GM18519 (cell line): ENCODE measurements around the gene EFHC1.
A peak's percentile ranks its signal among the peaks of the same experiment; 100 is the strongest.

Experiments used
- ATAC-seq: cut with Tn5 transposase; IDR thresholded peaks from one replicate; pipeline ENCODE4 v1.9.1; 2021; ENCODE audit warnings: mild to moderate bottlenecking, moderate library complexity; ENCODE audit not compliant: unreplicated experiment, low FRiP score

Gene EFHC1

DNA sequence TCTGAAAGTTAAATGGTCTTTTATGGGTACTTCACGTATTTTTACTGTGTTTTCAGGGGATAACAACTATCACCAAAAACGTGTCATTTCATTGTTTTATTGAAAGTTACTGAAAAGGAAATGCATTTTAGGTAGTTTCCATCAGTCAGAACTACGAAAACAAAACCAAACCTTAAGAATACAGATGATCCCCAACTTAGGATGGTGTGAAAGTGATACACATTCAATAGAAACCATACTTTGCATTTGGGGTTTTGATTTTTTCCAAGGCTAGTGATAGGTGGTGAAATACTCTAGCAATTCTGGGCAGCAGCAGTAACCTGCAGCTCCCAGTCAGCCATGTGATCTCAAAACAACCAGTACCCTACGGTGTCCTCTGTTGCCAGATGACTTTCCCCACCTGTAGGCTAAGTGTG, 25.9 kb upstream of the EFHC1 start:
- peak; percentile 52 for ATAC-seq

DNA sequence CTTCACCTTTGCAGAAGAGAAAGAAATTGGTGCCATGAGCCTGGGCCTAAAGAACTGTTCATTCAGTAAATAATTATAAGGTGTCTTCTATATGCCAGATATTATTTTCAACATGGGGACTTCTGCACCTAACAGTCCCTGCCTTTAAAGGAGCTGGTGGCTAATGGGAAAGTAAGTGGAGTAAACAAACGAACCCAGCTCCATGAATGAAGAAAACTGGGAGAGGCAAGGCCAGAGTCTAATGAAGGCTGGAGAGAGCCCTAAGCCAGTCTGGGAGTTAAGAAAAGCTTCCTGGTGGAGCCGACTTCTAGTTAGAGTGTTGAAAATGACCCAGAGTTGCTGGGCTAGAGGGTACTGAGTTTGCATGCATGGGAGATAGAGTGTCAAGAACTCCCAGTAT, 24.2 kb upstream of the EFHC1 start:
- ATAC-seq = no peak

DNA sequence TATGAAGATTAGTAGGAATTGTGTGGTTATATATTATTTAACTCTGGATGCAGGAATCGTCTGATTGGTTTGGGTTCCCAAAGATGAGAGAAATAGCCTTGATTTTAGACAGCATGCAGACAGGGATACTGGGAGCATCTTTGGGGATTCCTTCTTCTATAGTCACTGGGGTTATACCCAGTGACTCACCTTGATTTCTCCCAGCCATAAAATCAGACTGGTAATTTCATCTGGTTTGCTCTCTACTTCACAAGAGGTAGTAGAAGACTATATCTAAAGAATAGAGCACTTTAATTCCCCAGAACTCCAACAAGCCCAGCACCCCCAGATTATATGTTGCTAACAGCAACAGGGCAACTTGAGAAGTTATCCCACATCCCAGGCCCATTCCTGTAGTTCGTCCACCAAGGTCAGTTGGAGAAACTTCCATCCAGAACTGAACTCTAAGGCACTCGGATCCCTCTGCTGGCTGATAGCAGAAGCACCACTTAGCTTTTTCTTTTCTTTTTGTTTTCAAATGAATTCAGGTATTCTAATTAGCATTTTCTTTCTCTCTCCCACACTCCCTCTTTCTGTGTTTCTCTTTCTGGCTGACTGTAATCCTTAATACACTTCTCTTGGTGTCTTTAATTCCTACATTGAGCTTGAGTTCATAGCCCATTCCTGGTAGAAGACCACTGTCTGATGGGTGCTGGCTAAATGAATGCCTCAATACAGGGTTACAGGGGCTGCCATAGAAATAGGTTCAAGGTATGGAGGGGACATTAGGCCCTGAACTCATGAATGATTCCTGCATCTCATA, 20.4 kb upstream of the EFHC1 start:
- ATAC-seq = no peak

DNA sequence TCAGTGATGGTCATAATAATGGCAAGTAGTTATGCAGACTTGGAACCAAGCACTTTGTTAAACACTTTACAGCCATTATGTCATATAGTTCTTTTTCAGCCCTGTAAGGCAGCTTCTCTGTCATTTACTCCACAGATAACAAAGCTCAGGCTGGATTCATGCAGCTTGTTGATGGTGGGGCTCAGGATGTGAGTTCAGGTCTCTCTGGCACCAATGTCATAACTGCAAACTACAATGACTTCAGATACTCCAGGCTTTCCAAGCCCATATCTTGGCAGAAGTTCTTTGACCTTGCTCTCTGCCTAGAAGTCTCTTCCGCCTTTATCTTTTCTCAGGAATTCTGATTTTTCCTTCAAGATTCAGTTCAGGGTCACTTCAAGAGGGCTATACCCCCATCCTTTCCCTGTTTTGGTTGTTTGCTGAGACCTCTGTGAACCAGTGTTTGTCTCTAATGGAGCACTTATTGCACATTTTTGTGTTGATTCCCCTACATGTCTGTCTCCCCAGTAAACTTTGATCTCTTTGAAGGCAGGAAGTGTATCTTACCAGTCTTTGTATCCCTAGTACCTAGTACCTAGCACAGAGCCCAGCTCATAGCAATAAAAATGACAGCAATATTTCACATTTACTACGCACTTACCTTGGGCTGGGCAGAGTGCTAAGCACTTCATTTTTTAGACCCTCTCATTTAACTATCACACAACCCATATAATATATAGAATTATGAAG, 19.7 kb upstream of the EFHC1 start:
- ATAC-seq = no peak

DNA sequence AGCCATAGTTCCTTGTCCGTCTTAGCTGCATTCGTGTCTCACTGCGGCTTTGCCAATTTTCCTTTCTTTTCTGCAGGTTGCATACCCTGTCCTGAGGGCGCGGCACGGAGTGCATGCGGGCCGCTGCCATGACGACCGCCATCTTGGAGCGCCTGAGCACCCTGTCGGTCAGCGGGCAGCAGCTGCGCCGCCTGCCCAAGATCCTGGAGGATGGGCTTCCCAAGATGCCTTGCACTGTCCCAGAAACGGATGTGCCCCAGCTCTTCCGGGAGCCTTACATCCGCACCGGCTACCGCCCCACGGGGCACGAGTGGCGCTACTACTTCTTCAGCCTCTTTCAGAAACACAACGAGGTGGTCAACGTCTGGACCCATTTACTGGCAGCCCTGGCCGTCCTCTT, 17.1 kb upstream of the EFHC1 start:
- ATAC-seq = no peak

DNA sequence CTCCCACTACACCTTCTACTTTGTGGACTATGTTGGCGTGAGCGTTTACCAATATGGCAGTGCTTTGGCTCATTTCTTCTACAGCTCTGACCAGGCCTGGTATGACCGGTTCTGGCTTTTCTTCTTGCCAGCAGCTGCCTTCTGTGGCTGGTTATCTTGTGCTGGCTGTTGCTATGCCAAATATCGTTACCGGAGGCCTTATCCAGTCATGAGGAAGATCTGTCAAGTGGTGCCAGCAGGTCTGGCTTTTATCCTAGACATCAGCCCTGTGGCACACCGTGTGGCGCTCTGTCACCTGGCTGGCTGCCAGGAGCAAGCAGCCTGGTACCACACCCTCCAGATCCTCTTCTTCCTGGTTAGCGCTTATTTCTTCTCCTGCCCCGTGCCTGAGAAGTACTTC, 16.5 kb upstream of the EFHC1 start:
- no peak for ATAC-seq

DNA sequence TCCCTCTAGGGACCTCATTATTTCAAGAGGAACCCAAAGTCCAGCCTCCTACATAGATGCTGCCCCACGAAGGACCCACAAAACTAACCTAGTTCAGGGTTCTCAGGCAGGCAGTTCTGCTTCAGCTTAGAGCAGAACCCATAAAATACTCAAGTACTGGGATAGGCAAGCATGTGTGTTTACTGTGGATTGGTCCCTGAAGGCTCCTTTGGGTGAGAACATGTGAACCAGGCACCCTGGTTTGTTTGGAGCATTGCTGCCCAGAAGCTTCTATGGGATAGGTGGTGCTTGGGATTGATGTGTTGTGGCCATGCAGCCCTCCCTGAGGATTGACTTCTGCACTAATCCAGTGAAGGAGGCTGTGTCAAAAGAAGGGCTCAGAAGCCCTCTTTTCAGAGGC, 14.9 kb upstream of the EFHC1 start:
- no peak for ATAC-seq

DNA sequence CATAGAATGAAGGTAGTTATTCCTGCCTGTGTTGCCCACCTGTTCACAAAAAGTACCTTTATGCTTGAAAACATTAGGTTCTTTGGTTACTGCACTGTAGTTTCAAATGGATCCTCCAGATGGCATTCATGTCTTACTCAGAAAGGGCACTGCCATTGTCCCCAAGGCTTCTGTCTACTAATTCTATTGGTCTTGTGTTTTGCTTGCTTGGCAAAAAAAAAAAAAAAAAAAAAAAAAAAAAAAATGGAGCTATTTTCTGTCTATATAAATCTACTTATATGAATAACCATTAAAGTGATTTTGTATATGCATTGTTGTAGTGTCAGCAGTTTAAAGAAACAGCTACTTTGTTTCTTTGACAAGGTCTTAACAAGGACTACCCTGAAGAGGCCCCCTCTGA, 12.7 kb upstream of the EFHC1 start:
- ATAC-seq = no peak

DNA sequence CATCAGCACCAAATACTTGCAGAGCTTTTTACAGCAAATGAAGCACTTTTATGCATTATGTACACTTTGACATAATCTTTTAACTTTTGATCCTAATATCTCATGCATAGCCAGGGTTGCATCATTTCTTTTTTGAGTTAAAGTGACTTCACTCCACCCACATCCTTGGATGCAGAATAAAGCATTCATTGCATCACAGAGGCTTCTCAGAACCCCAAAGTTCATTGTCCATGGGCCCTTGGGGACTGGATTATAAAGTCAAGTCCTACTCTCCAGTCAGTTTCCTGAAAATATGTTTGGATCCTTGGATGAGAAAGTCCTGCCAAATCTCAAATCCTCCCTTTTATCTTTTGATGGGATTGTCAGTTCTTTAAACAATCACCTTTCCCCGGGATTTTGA, 10.6 kb upstream of the EFHC1 start:
- no peak for ATAC-seq

DNA sequence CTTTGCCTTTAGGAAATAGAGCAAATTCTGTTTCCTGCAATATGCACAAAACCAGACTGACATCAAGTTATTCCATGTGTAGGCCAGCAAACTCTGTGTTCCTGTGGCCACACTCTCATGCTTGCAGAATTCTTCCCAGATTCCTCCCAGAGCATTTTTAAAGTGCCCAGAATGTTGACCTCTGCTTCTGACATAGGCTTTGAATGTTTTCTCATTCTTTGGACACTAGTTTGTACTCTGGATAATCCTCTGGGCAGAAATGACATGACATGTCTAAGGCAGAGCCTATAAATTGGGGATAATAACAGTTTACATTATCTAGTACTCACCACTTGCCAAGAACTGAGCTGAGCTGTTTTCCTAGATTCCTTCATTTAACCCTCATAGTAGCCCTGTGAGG, 9.2 kb upstream of the EFHC1 start:
- no peak for ATAC-seq

DNA sequence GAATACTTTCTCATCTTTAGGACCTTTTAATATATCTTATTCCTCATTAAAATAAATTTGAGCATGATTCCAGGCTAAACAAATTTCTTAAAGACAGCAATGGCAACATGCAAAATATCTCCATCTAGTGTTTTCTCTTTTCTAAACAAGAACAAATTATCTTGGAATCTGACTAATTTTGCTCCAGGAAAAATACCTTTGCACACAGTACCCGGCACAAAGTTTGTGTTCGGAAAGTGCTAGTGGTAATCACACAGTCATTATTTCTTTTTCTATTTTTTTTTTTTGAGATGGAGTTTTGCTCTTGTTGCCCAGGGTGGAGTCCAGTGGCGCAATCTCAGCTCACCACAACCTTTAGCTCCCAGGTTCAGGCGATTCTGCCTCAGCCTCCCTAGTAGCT, 8.2 kb upstream of the EFHC1 start:
- ATAC-seq = no peak

DNA sequence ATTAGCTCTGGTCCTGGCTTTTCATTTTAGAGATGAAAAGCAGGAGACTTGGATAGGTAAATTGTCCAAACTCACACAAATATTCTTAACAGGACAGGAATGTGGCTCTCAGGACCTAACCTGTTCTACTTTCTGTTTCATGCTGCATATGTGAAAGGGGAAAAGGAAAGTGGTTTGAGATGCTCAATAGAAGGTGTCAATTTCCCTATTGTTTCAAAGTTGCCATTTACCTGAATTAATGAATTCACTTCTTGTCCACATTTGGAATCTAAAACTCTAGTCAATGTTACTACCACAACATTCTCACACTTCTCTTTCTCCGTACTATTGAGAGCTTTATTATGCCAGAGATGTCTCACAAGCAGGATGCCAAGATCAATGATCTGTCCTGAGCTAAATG, 4.8 kb upstream of the EFHC1 start:
- no peak for ATAC-seq

DNA sequence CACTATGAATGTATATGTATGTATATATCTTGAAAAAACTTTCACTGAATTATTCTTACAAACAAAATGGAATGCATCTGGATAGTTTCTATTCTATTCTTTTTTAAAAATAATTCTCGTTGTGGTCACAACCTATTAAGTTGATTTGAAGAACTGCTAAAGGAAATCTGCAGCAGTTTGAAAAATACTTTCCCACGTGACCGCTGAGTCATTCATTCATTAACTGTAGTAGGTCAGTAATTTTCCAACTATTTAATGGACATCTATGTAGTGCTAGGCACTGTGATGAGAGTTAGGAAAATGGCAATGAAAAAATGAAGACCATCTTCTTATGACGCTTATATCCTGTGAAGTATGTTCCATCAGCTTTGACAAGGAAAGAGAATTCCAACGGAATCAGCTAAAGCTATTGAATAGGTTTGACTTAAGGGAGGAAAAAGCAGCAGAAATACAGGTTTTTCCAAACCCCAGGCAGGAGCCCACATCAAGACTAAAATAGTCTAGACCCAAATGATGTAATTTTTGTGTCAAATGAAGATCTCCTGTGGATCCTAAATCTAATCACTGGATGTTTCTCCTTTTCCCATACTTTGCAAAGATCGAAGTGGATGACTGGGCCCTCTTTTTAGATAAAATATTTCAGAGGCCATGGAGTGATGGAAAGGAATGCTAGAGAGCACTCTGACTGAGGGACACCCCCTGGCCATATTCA, 4.1 kb upstream of the EFHC1 start:
- ATAC-seq = no peak

DNA sequence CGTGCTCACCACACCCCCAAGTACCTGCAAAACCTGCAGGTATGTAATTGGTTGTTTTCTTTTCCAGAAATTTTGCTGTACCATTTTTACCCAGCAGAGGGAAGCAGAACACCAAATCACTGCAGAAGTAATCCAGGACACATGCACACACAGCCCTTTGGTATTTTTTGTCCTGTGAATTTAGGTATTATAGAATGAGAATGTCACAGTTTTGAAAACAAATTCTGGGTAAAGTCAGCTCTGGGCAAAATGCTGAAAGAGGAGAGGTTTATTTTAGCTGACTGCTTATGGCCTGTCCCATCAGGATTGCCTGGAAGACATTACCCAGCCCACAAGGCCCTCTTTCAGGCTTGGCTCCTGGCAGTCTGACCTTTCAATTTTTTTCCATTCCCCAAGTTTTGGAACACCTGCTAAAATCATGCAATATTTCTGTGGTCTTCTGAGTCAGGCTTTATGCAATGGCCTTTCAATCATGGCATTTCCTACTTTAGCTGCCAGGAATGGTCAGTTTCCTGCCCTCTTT, 3.5 kb upstream of the EFHC1 start:
- ATAC-seq = no peak

DNA sequence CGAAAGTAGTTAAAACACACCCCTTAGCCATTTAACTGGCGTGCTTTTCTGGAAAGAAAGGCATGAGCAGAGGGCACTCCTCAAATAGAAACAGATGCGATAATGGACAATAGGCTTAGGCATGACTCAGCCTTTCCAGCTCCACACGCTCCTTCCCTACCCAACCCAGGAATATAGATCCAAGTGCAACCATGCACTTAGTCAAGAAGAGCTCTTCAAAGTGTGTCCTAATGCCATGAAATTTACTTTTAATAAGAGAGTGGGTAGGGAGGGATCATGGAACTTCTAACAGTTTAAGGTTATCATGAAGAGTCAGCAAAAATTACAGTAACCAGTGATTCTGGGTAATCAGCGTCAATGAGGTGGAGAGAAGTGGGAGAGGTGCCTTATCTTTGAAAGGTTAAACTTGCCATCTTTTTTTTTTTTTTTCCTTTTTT, 2.4 kb upstream of the EFHC1 start:
- ATAC-seq = no peak

DNA sequence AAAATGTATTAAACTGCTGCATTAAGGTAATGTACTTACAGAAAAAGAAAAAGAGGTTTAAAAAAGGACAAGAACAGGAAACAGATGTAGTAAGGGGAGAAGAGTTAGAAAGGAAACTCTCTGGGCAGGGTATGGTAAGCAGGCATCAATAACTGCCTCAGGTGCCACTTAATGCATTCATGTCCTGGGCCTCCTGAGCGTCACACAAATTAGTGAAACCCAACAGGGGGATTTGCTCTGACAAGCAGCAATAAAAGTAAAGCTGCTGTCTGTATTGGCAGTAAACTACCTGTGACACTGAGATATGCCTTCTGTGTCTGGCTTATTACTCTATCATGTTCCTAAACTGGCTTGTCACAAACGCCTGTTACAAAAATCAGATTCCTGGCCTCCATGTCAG, 1.5 kb upstream of the EFHC1 start:
- no peak for ATAC-seq

DNA sequence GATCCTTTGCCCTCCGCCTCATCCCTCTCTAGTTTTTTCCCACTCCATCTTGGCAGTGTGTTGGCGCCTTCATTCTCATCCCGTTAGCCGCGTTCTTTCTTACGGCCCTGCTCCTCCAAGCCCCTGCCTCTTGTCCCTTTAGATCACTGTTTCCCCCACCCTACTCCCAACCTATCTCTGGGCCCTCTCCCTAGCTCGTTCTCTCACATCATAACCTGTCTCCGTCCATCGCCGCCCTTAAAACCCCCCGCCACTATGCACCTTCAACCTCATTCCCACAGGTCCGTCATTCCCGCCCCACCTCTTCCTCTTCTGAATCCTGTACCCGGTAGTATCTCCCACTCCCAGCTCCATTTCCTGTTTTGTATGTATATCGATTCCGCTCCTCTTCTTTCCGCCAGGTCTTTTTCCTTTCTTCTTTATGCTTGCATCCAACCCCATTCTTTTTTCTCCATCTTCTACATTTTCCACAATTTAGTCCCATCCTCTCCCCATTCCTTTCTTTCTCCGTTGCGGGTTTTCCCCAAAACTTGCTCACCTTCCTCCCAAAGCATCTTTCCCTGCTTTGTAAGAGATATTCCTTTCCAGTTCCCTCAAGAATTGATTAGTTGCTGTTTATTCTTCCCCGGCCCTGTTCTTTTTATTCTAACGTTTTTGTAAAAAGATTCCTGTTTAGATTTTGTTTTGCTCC, 671 bp downstream of the EFHC1 start:
- ATAC-seq = no peak

DNA sequence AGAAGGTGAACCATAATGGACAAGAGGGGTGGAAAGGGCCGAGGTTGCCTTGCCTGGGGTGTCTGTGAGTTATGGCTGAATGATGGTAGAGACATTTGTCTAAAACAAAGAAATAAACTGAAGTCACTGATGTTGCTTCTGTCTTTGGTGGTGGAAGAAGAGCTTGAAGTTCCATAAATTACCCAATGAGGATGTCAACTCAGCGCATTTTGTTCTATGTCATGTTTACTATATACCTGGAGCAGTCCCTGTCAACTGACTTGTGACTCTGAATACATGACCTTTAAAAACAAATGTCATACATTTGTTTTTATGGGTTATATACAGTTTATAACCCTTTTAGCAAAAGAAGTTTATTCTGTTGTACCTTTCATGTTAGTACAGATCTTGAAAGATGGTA, 2.0 kb downstream of the EFHC1 start:
- no peak for ATAC-seq

DNA sequence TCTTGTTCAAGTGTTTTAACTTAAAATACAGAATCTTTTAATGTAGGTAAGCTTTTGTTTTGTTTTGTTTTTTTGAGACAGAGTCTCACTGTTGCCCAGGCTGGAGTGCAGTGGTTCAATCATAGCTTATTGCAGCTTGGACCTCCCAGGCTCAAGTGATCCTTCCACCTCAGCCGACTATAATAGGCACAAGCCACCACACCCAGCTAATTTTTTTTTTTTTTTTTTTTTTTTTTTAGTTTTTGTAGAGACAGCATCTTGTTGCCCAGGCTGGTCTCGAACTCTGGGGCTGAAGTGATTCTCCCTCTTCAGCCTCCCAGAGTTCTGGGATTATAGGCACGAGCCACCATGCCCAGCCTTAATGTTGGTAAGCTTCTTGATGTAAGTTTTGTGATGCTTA, 3.3 kb downstream of the EFHC1 start:
- ATAC-seq = no peak

DNA sequence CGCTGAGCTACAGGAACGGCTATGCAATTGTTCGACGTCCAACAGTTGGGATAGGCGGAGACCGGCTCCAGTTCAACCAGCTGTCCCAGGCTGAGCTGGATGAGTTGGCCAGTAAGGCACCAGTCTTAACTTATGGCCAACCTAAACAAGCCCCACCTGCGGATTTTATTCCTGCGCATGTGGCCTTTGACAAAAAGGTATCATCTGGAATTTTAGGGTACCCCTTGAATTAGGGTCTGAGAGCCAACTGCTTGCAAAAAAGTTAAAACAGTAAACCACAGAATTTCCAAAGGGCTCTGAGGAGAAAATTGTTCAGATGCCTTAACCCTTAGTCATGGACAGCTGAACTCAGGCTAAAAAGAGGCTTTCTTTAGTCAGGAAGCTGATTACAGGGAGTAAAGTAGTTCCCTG, 3.8 kb downstream of the EFHC1 start:
- no peak for ATAC-seq

DNA sequence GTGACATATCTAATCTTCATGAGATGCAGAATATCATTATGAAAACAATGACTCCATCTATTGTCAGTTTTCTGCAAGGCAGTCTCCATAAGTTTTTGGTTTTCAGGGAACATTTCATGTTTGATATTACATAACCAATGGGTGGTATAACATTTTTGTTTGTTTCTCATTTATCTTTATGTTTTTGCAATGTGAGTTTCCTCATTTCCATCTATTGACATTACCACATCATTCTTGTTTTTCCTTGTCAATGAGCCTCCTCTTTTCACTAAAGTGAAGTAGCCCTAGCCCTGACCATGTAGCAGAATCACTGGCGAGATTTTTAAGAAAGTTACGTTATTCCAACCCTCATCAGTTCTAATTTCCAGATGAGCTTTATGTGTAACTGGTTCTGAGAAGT, 4.4 kb downstream of the EFHC1 start:
- no peak for ATAC-seq
